ENCODE measurements around the gene HS3ST4. TPM values are rescaled to one million over a fixed set of nuclear protein-coding genes. Genes with fewer than 3 reads are reported as not detected.

Gene HS3ST4
- total RNA-seq, 2 donors from 2014 or later = not detected

DNA sequence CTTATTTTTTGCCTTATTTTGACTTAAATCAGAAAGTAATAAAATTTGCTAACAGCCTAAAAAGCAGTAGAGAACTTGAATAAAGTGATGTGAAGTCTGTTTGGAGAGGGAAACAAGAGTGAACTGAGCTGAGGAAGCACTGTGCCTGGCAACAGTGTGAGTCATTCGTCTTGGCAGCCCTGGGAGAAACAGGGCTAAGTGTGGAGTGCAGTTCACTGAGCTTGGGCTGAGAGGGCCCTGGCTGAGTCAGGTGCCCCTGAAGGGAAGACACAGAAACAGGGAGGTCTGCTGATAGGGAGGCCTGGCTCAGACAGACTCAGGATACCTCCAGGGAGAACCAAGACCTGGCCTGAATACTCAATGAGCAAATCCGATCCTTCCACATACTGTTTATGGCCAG, 132.1 kb downstream of the HS3ST4 start:
- Histone ChIP-seq H3K9me3 (no peaks in the 10 kb centered on the region), H3K4me3 (no peak overlapping the region), H3K27ac (no peak overlapping the region), H3K27me3 (replicated peaks; ENCODE audit: insufficient read depth) (no peaks in the 10 kb centered on the region), H3K4me1 (ENCODE audit: control insufficient read depth in 1 of 2, low read depth in 2 of 2) (no peaks in the 10 kb centered on the region), H3K36me3 (no peaks in the 10 kb centered on the region)
- DNase-seq (ENCODE audit: low spot score) = no peak
- TF ChIP-seq, protein P1, sequence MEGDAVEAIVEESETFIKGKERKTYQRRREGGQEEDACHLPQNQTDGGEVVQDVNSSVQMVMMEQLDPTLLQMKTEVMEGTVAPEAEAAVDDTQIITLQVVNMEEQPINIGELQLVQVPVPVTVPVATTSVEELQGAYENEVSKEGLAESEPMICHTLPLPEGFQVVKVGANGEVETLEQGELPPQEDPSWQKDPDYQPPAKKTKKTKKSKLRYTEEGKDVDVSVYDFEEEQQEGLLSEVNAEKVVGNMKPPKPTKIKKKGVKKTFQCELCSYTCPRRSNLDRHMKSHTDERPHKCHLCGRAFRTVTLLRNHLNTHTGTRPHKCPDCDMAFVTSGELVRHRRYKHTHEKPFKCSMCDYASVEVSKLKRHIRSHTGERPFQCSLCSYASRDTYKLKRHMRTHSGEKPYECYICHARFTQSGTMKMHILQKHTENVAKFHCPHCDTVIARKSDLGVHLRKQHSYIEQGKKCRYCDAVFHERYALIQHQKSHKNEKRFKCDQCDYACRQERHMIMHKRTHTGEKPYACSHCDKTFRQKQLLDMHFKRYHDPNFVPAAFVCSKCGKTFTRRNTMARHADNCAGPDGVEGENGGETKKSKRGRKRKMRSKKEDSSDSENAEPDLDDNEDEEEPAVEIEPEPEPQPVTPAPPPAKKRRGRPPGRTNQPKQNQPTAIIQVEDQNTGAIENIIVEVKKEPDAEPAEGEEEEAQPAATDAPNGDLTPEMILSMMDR (IDR thresholded peaks at IDR 0.05) = no peak
- no peak for ATAC-seq (ENCODE audit: insufficient number of reproducible peaks, low FRiP score, low read depth)

DNA sequence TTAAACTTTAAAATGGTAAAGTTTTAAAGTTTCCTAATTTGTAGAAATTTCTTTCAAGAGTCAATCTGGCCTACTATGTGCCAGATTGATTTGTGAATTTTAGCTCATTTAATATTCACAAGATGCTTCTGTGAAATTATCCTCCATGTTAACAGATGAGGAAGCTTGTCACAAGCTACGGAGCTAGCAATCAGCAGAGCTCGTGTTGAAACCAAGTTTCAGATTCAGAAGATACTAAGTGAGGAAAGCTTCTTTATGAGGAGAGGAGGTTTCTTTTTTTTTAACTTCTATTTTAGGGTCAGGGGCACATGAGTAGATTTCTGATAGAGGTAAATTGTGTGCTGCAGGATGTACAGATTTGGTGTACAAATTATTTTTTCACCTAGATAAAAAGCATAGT, 135.9 kb downstream of the HS3ST4 start:
- H3K4me3 ChIP-seq = no peak overlapping the region
- H3K9me3 ChIP-seq = no peaks in the 10 kb centered on the region
- ATAC-seq (ENCODE audit: insufficient number of reproducible peaks, low FRiP score, low read depth) = no peak
- H3K36me3 ChIP-seq = no peaks in the 10 kb centered on the region
- no peak for DNase-seq (ENCODE audit: low spot score)
- no peaks in the 10 kb centered on the region for H3K27me3 ChIP-seq (replicated peaks; ENCODE audit: insufficient read depth)
- TF ChIP-seq, protein P1 (IDR thresholded peaks at IDR 0.05) = no peak
- H3K4me1 ChIP-seq (ENCODE audit: control insufficient read depth in 1 of 2, low read depth in 2 of 2) = no peaks in the 10 kb centered on the region
- no peak overlapping the region for H3K27ac ChIP-seq

DNA sequence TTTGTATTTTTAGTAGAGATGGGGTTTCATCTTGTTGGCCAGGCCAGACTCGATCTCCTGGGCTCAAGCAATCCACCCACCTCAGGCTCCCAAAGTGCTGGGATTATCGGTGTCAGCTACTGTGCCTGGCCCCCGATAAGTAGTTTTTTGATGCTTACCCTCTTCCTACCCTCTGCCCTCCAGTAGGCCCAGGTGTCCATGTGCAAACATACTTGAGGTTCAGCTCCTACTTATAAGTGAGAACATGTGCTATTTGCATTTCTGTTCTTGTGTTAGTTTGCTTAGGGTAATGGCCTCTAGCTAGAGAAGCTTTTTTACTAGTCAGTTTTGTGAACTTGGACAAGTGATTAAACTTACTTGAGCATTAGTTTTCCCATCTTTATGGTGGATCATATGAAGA, 136.8 kb downstream of the HS3ST4 start:
- no peaks in the 10 kb centered on the region for H3K36me3 ChIP-seq
- no peak overlapping the region for H3K4me3 ChIP-seq
- no peak for ATAC-seq (ENCODE audit: insufficient number of reproducible peaks, low FRiP score, low read depth)
- H3K4me1 ChIP-seq (ENCODE audit: control insufficient read depth in 1 of 2, low read depth in 2 of 2) = no peaks in the 10 kb centered on the region
- no peak overlapping the region for H3K27ac ChIP-seq
- TF ChIP-seq, protein P1 (IDR thresholded peaks at IDR 0.05) = no peak
- no peaks in the 10 kb centered on the region for H3K27me3 ChIP-seq (replicated peaks; ENCODE audit: insufficient read depth)
- no peaks in the 10 kb centered on the region for H3K9me3 ChIP-seq
- no peak for DNase-seq (ENCODE audit: low spot score)

DNA sequence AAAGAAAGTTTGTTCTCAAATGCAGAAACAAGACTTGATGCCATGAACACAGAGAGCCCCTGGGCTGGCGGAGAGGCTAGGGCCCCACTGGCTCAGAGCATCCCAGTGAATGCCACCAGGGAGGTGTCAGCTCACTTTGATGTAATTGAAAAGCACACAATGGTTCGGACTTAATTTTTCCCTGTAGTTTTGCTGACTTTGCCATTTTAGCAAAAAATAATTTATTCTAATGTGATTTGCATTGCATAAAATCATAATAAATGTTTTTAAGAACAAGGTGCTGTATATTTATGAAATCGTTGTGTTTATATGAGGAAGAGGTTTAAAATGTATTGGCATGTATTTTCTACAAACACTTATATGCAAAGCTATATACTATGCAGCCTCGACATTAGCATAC, 140.5 kb downstream of the HS3ST4 start:
- Histone ChIP-seq H3K27ac (no peak overlapping the region), H3K9me3 (no peaks in the 10 kb centered on the region), H3K4me1 (ENCODE audit: control insufficient read depth in 1 of 2, low read depth in 2 of 2) (no peaks in the 10 kb centered on the region), H3K4me3 (no peak overlapping the region), H3K36me3 (no peaks in the 10 kb centered on the region), H3K27me3 (replicated peaks; ENCODE audit: insufficient read depth) (no peaks in the 10 kb centered on the region)
- TF ChIP-seq, protein P1 (IDR thresholded peaks at IDR 0.05) = no peak
- no peak for DNase-seq (ENCODE audit: low spot score)
- no peak for ATAC-seq (ENCODE audit: insufficient number of reproducible peaks, low FRiP score, low read depth)

DNA sequence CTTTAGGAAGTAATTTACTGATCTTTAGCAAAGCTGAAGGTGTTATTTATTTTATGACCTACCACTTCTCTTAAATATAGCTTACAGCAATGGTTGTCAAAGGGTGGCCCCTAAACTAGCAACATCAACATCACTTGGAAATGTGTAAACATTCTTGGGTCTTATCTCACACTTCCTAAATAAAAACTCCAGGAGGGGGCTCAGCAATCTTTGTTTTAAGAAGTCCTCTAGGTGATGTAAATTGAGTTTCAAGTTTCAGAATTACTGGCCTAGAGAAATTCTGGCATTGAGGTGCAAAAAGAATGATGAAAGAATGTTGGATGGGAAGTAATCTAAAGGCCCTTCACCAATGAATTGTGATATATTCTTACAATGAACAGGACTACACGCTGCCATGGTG, 142.3 kb downstream of the HS3ST4 start:
- DNase-seq (ENCODE audit: low spot score) = no peak
- no peak for ATAC-seq (ENCODE audit: insufficient number of reproducible peaks, low FRiP score, low read depth)
- H3K27me3 ChIP-seq (replicated peaks; ENCODE audit: insufficient read depth) = no peaks in the 10 kb centered on the region
- TF ChIP-seq, protein P1 (IDR thresholded peaks at IDR 0.05) = no peak
- no peak overlapping the region for H3K4me3 ChIP-seq
- H3K4me1 ChIP-seq (ENCODE audit: control insufficient read depth in 1 of 2, low read depth in 2 of 2) = no peaks in the 10 kb centered on the region
- no peaks in the 10 kb centered on the region for H3K36me3 ChIP-seq
- H3K9me3 ChIP-seq = no peaks in the 10 kb centered on the region
- no peak overlapping the region for H3K27ac ChIP-seq

Measured in thoracic aorta (tissue), 2 donors.